Activated CD4-positive, alpha-beta T cell treated with anti-CD3 and anti-CD28 coated beads, Interleukin-2, amount 50 U/mL, for 4 hours (primary cell): ENCODE measurements around the gene RALGAPA1.
"Not testable (repeated sequence)": the region's sequence is repeated elsewhere in the genome, so short reads cannot be mapped to it uniquely, and the experiment has no call there.

Source experiments
- DNase-seq, 2 experiments: peaks; one replicate each; pipeline ENCODE4 v3.0.0-alpha.2; 2020

RALGAPA1 gene

GRCh38 chr14:35821564-35822411 is 12.7 kb upstream of the RALGAPA1 start:
- no peak for DNase-seq

- no peak for DNase-seq
Observed at GRCh38 chr14:35819591-35820540, 10.8 kb upstream of the RALGAPA1 start.

GRCh38 chr14:35818346-35819115 is 9.4 kb upstream of the RALGAPA1 start:
- no peak for DNase-seq

GRCh38 chr14:35814371-35815005 is 5.4 kb upstream of the RALGAPA1 start:
- peak; percentile 78 to 80 for DNase-seq

GRCh38 chr14:35810963-35811362 is 1.9 kb upstream of the RALGAPA1 start:
- no peak for DNase-seq

- DNase-seq, result no peak
Observed at GRCh38 chr14:35809597-35809996, 502 bp upstream of the RALGAPA1 start.

DNA sequence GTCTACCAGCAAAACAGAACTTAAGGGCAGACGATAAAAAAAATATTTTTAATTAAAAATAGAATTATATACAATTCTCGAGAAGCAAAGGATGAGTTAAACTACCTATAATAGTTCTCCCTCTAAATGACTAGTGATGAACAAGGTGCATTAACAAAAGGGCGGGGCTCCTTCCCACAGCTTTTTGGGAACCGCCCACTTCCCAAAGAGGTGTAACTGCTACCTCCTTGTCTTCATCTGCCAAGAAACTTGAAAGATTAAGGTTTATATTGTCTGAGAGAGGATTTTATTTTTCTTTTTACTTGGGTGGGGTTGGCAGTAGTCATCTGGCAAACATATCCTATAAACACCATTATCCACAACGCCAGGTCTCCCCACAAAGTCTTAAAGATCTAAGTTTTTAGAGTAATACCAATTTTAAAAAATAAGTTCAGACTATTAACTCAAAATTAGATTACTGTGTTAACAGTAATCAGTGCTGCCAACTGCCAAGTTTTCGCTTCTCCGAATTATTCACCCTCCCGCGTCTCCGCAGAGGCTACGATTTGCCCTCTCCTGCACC is 938 bp downstream of the RALGAPA1 start:
- peak in 1 of 2 experiments; percentile 17 for DNase-seq

GRCh38 chr14:35807131-35807961 is 1.7 kb downstream of the RALGAPA1 start:
- no peak for DNase-seq

DNA sequence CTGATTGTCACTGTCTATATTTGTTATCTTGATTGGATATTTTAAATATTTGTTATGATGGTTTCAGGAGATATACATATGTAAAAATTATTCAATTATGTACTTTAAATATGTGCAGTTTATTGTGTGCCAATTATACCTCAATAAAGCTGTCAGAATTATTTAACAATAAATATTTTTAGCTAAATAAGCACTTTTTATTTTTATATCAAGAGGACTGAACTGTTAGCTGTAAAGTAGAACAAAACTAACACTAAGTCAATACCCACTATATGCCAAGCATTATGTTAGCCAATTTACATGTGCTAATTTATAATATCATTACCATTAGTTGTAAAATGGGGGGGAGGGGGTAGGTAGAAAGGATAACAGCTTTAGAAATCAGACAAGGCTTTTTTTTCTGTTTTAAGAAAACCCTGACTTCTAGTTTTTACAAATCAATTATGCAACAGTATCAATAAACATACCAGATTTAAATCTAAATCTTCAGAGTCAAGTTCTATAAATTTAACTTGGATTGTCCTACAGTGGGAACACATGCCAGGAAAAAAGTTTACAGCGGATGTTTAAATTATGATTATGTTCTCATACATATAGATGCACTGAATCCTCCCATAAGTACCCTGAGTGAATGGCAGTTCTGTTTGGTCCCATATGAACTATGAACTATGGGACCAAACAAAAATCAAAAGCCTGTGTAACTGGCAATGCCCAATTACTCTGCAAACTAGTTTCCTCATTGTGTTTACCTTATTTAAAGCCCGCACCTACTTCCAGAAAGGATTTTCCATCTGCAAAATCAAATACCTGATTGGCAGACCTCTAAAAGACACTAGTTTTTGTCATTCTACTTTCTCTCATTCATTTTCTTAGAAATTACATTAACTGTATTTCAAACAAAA is 2.8 kb downstream of the RALGAPA1 start:
- no peak for DNase-seq

DNA sequence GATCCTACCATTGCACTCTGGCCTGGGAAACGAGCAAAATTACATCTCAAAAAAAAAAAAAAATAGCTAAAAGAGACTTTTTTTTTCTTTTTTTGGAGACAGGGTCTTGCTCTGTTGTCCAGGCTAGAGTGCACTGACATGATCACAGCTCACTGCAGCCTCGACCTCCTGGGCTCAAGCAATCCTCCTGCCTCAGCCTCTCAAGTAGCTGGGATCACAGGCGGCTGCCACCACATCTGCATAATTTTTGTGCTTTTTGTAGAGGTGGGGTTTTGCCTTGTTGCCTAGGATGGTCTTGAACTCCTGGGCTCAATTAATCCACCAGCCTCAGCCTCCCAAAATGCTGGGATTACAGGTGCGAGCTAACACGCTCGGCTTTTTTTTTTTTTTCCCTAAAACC is 11.3 kb downstream of the RALGAPA1 start:
- no peak for DNase-seq

DNA sequence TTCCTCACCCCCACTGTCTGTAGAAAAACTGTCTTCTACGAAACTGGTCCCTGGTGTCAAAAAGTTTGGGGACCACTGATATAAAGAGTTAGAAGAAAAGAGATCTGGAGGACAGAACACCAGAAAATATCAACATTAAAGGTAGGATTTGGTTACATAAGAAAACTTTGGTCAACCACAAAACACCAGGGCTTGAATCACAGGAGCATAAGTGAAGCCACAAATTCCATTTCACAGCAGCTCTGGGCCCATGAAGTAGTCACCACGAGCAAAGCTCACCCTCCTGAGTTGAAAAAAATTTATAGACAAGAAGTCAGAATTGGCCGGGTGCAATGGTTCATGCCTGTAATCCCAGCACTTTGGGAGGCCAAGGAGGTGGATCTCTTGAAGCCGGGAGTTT is 19.4 kb downstream of the RALGAPA1 start:
- DNase-seq, result no peak

DNA sequence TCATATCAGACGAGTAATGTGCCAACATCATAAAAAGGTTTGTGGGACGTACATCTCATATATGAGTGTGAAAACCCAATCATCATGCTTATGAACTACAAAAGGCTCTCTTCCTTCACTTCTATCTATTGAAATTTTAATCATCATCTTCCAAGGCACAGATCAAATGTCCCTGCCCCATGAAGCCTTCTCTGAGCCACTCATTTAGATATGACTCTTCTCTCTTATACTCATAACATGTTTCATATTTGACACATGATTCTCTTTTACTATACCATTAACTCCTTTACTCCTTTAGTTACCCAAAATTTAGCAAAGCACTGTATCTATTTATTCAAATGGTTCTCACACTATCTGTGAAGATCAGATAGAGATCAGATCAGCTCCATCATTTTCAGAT is 22.2 kb downstream of the RALGAPA1 start:
- DNase-seq, result no peak

- DNase-seq, result no peak
Observed at GRCh38 chr14:35783699-35784098, 25.4 kb downstream of the RALGAPA1 start.

DNA sequence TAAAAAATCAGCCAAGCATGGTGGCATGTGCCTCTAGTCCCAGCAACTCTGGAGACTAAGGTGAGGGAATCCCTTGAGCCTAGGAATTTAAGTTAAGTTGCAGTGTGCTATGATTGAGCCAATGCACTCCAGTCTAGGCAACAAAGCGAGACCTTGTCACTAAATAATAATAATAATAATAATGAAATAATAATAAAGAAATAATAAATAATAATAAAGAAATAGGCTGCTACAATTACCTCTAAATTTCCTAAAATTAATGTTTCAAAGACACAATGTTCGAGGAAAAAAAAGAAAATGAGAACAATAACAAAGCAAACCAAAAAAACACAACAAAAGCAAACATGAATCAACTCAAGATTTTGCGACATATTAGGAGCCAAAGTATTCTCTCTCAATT is 29.7 kb downstream of the RALGAPA1 start:
- DNase-seq, result no peak

GRCh38 chr14:35777550-35777949 is 31.5 kb downstream of the RALGAPA1 start:
- not testable (repeated sequence) for DNase-seq

DNA sequence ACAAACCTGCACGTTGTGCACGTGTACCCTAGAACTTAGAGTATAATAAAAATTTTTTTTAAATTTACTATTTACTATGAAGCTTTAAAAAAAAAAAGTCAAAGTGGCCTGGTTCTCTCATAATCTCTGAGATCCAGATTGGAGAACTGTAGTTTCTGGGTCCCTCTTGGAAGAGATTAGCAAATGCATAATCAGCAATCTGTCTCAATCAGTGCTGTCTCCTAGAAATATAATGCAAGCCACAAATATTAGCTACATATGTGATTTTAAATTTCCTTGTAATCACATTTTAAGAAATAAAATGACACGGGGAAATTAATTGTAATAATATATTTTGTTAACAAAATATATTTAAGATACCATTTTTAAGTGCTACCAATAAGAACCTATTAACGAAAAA is 32.3 kb downstream of the RALGAPA1 start:
- DNase-seq, result no peak

DNA sequence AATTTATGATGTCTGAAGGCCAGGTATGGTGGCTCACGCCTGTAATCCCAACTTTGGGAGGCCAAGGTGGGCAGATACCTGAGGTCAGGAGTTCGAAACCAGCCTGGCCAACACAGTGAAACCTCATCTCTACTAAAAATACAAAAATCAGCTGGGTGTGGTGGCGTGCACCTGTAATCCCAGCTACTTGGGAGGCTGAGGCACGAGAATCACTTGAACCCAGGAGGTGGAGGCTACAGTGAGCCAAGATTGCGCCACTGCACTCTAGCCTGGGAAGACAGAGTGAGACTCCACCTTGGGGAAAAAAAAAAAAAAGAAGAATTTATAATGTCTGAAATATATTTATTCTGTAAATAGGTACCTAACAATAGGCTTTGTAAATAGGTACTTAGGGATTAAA is 33.0 kb downstream of the RALGAPA1 start:
- not testable (repeated sequence) for DNase-seq

GRCh38 chr14:35766700-35767082 is 42.4 kb downstream of the RALGAPA1 start:
- DNase-seq, result no peak

GRCh38 chr14:35766036-35766699 is 42.9 kb downstream of the RALGAPA1 start:
- no peak for DNase-seq

- DNase-seq, result no peak
Observed at GRCh38 chr14:35761922-35762321, 47.2 kb downstream of the RALGAPA1 start.
